Bronchial epithelial cell (primary cell): ENCODE measurements around the gene FAT2. TPM values are rescaled to one million over a fixed set of nuclear protein-coding genes. Genes with fewer than 3 reads are reported as not detected.

Experiments used
- DNase-seq: peaks from one replicate; pipeline ENCODE4 v3.0.0-alpha.2; 2010; ENCODE audit warnings: low read depth
- FAIRE-seq: peaks from 2 replicates; lab custom pipeline; 2011; peaks lifted over from hg19 to GRCh38; lab: Jason Lieb, UNC
- H3K27me3 ChIP-seq: 2 replicates; pipeline ENCODE4 v1.5.1; 2011; ENCODE audit warnings: low read length; ENCODE audit not compliant: control insufficient read depth, insufficient read depth
- H3K36me3 ChIP-seq: 2 replicates; pipeline ENCODE4 v1.5.1; 2011; ENCODE audit warnings: low read length; ENCODE audit not compliant: control insufficient read depth, insufficient read depth
- H3K4me3 ChIP-seq: 2 replicates; pipeline ENCODE4 v1.5.1; 2011; ENCODE audit warnings: mild to moderate bottlenecking, low read depth, low read length, control low read depth
- total RNA-seq: library from RNA; depleted of rRNA; stranded (reverse); fragments of >200 nt; gene quantifications from 2 replicates; pipeline ENCODE4 v1.2.1, GENCODE V29; 2014
- TF ChIP-seq, protein P1 (sequence below): IDR thresholded peaks from 2 replicates; pipeline ENCODE4 v1.5.1; 2011; ENCODE audit warnings: mild to moderate bottlenecking, moderate library complexity, low read length, control low read depth, inconsistent platforms; ENCODE audit not compliant: insufficient read depth, severe bottlenecking

Gene FAT2
- total RNA-seq, 1 donor from 2014 or later: 34.2 TPM

- TF ChIP-seq, protein P1, sequence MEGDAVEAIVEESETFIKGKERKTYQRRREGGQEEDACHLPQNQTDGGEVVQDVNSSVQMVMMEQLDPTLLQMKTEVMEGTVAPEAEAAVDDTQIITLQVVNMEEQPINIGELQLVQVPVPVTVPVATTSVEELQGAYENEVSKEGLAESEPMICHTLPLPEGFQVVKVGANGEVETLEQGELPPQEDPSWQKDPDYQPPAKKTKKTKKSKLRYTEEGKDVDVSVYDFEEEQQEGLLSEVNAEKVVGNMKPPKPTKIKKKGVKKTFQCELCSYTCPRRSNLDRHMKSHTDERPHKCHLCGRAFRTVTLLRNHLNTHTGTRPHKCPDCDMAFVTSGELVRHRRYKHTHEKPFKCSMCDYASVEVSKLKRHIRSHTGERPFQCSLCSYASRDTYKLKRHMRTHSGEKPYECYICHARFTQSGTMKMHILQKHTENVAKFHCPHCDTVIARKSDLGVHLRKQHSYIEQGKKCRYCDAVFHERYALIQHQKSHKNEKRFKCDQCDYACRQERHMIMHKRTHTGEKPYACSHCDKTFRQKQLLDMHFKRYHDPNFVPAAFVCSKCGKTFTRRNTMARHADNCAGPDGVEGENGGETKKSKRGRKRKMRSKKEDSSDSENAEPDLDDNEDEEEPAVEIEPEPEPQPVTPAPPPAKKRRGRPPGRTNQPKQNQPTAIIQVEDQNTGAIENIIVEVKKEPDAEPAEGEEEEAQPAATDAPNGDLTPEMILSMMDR: no peak
- DNase-seq: no peak
- peaks cover 49% of the 10 kb centered on the region for H3K36me3 ChIP-seq
- H3K4me3 ChIP-seq: no peak overlapping the region
- FAIRE-seq: no peak
- no peaks in the 10 kb centered on the region for H3K27me3 ChIP-seq
Measured at GRCh38 chr5:151541571-151541970, 49.6 kb downstream of the FAT2 start.

Other genes starting within 250 kb of the FAT2 start
- not detected in 2 replicates for gene SLC36A2, start 243.8 kb downstream of the FAT2 start, total RNA-seq
- 4.5 and 4.9 TPM in 2 replicates for gene SLC36A1, start 143.7 kb downstream of the FAT2 start, total RNA-seq
- gene SPARC, start 95.6 kb upstream of the FAT2 start, total RNA-seq: 10.5 and 22.6 TPM in 2 replicates
- 26.9 and 61.4 TPM in 2 replicates for gene ATOX1, start 167.3 kb upstream of the FAT2 start, total RNA-seq
- gene G3BP1, start 180.6 kb upstream of the FAT2 start, total RNA-seq: 178 and 242 TPM in 2 replicates